Uterus (tissue), 2 donors: Measurements from ENCODE around the gene M1AP.

Experiments used
- CTCF ChIP-seq, 4 experiments: fragments of 200-600 bp in 2 of 4; fragments of 450-650 bp in 2 of 4; sonication (generic) in 2 of 4; IDR thresholded peaks; one replicate each; pipeline ENCODE4 v1.5.1; 2016 to 2019; ENCODE audit warnings: antibody characterized with exemption in 4 of 4, mild to moderate bottlenecking in 2 of 4, moderate library complexity in 1 of 4
- POLR2A ChIP-seq, 2 donors: fragments of 450-650 bp; IDR thresholded peaks; one replicate each; pipeline ENCODE4 v1.6.1; 2016; ENCODE audit warnings: antibody characterized with exemption in 2 of 2, mild to moderate bottlenecking in 1 of 2, moderate library complexity in 1 of 2

GRCh38 chr2:74659462-74659861 is 11.3 kb upstream of the M1AP start:
- TF ChIP-seq CTCF (IDR thresholded peaks at IDR 0.05) (no peak), POLR2A (IDR thresholded peaks at IDR 0.05) (no peak)
